Stomach (tissue), 4 donors: Measurements from ENCODE around the gene OST4.

Source experiments
- CTCF ChIP-seq, 7 experiments: fragments of 450-650 bp in 4 of 7; fragments of 200-600 bp in 3 of 7; sonication (generic) in 3 of 7; IDR thresholded peaks; one replicate each; pipeline ENCODE4 v1.5.1; 2016 to 2019; ENCODE audit warnings: antibody characterized with exemption in 7 of 7, control low read depth in 2 of 7, mild to moderate bottlenecking in 1 of 7
- EP300 ChIP-seq: sonication (generic); formaldehyde crosslinking; IDR thresholded peaks from one replicate; pipeline ENCODE4 v1.6.1; 2017; ENCODE audit warnings: antibody characterized with exemption
- POLR2A ChIP-seq, 4 donors: fragments of 450-650 bp; IDR thresholded peaks; one replicate each; pipeline ENCODE4 v1.6.1; 2016; ENCODE audit warnings: antibody characterized with exemption in 4 of 4, control low read depth in 2 of 4, mild to moderate bottlenecking in 1 of 4, moderate library complexity in 1 of 4
- POLR2AphosphoS5 ChIP-seq, 3 donors: sonication (generic); formaldehyde crosslinking; IDR thresholded peaks; one replicate each; pipeline ENCODE4 v1.6.1; 2016; ENCODE audit warnings: antibody characterized with exemption in 3 of 3

DNA sequence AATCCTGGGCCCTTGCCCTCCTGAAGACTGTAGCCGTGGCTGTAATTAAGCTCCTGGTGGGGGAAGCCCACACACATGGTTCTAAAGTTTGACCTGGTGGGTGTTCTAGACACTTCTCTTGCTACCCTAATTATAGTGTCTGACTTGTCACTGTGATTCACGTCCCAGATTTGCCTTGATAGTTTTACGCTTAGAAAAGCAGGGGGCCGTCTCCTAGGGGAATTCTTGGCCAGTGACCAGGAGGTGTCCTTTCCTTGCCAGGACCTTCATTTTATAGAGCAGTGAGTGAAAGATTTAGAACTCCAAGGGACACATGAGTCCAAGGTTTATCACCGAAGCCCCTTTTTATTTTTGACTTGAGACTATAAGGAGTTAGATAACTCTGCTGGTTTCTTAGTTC lies 29.7 kb downstream of the OST4 start:
- no peak for TF ChIP-seq CTCF (IDR thresholded peaks at IDR 0.05)
- no peak for TF ChIP-seq POLR2AphosphoS5 (IDR thresholded peaks at IDR 0.05)
- TF ChIP-seq EP300, result no peak
- TF ChIP-seq POLR2A (IDR thresholded peaks at IDR 0.05), result no peak
